GM10248 (cell line): Measurements from ENCODE around the gene ERCC8.
A peak's percentile ranks its signal among the peaks of the same experiment; 100 is the strongest.

Source experiments
- CTCF ChIA-PET: fragments of 300-600 bp; sonication (Branson Sonifier 250); formaldehyde crosslinking; extraction: SDS; loops from one replicate; lab custom pipeline; 2021; ENCODE audit warnings: antibody characterized with exemption; lab: Yijun Ruan, JAX
- POLR2A ChIA-PET: fragments of 350-650 bp; sonication (Branson Sonifier 250); formaldehyde crosslinking; extraction: SDS; loops from one replicate; lab custom pipeline; 2020; ENCODE audit warnings: antibody characterized with exemption; lab: Yijun Ruan, JAX
- DNase-seq: peaks from one replicate; pipeline ENCODE4 v3.0.0; 2012; ENCODE audit errors: extremely low spot score
- TF ChIP-seq, protein P1 (sequence below): IDR thresholded peaks from 2 replicates; pipeline ENCODE4 v1.5.1; 2012; ENCODE audit warnings: mild to moderate bottlenecking, low read depth; ENCODE audit errors: extremely low read depth, missing control alignments, control extremely low read depth

Gene ERCC8

GRCh38 chr5:60929024-60929423 lies 15.8 kb downstream of the ERCC8 start:
- no peak for DNase-seq
- CTCF ChIA-PET, result no interaction called here
- POLR2A ChIA-PET, result no interaction called here
- TF ChIP-seq, protein P1, sequence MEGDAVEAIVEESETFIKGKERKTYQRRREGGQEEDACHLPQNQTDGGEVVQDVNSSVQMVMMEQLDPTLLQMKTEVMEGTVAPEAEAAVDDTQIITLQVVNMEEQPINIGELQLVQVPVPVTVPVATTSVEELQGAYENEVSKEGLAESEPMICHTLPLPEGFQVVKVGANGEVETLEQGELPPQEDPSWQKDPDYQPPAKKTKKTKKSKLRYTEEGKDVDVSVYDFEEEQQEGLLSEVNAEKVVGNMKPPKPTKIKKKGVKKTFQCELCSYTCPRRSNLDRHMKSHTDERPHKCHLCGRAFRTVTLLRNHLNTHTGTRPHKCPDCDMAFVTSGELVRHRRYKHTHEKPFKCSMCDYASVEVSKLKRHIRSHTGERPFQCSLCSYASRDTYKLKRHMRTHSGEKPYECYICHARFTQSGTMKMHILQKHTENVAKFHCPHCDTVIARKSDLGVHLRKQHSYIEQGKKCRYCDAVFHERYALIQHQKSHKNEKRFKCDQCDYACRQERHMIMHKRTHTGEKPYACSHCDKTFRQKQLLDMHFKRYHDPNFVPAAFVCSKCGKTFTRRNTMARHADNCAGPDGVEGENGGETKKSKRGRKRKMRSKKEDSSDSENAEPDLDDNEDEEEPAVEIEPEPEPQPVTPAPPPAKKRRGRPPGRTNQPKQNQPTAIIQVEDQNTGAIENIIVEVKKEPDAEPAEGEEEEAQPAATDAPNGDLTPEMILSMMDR, result peak; percentile 20

DNA sequence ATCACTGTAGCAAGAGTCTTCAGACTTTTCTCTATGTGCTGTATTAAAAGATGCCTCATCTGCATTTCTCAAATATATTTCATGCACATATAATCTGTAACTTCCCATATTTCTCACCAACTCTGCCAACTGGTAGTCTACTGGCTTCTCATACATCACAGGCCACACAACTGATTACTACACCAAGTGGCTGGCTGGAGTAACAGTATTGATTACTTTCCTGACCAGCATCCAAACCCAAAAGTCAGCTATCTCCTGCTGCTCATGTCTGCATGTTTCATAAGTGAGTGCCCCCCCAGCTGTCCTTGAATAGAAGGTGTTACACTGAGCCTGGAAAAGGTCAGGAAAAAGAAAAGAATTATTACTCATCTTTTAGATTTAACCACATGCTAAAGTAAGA lies 17.4 kb downstream of the ERCC8 start:
- CTCF ChIA-PET, result interaction anchor here (1.1 kb wide), 1 partner anchor 19 kb away, joined by 4 read pairs; no protein-coding TSS in a partner anchor
- no peak for DNase-seq
- POLR2A ChIA-PET, result no interaction called here
- TF ChIP-seq, protein P1, result no peak

DNA sequence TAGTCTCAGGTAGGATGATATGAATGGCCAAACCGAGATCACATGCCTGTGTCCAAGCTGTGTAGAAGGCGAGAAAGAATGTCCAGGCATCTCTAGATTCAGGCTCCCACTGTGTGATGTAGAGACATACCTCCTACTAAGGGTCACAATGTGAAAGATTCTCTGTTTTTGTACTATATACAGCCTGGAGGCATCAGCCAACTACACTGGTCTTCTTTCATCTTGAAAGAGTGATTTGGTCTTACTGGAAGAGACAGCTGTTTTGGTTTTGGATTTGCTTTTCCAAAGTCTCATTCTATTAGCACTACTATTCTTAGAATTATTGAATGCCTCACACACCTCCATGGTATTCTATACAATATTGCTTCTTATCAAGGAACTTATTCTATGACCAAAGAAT lies 26.4 kb downstream of the ERCC8 start:
- ChIA-PET CTCF (interaction anchor here (1.0 kb wide), 1 partner anchor 19 kb away, joined by 6 read pairs; no protein-coding TSS in a partner anchor), POLR2A (no interaction called here)
- TF ChIP-seq, protein P1, result no peak
- no peak for DNase-seq

DNA sequence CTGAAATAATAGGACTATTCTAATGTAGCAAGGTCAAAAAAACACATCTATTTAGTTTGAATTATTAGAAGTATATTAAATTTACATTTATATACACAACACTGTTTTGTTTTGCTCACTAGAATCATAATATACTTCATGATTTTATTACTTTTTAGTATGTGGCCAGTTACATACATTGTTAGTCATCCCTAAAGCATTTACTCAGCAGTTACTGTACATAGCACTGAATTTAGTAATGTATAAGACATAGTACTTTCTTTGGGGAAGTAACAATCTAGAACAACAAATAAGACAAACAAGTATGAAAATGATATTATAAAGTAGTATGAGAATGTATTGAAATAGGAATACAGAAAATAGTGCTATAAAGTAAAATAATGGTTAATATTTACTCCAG lies 28.2 kb downstream of the ERCC8 start:
- TF ChIP-seq, protein P1, result no peak
- CTCF ChIA-PET, result interaction anchor here (1.0 to 1.7 kb wide), 2 partner anchors 8 to 22 kb away, joined by 3 to 6 read pairs; no protein-coding TSS in a partner anchor
- no peak for DNase-seq
- POLR2A ChIA-PET, result no interaction called here

DNA sequence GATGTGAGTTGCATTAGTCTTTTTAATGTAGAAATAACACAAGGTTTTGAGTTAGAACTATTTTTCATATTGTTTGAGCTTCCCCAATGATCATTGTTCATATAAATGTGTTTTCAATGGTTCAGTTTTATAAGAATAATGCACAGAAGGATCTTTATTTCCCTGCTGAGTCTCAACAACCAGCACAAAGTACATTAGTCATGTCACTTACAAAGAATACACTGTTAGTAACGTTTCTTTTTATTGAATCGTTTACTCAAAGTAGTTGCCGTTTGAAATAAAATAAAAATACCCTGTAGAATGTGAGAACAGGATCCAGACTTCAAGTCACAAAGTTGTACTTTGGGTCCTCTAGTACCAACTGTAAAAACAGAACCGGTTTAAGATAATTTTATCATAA lies 41.5 kb downstream of the ERCC8 start:
- ChIA-PET CTCF (no interaction called here), POLR2A (no interaction called here)
- no peak for DNase-seq
- TF ChIP-seq, protein P1, result no peak

DNA sequence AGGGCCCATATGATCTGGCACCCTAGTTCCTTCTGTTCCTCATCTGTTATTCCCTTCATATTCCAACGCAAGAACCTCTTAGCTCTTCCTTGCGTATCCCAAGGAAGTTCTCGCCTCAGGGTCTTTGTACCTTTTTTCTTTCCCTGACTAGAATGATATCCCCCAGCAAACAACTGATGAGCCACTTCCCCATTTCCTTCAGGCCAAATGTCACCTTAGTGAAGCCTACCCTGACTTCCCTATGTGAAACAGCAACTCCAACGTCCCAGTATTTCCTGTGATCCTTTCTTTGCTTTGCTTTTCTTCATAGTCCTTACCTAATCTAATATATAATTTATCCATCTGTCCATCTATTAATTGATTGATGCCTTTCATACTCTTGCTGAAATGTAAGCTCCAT lies 47.9 kb downstream of the ERCC8 start:
- POLR2A ChIA-PET, result no interaction called here
- CTCF ChIA-PET, result no interaction called here
- TF ChIP-seq, protein P1, result no peak
- no peak for DNase-seq

- TF ChIP-seq, protein P1, result no peak
- CTCF ChIA-PET, result no interaction called here
- no peak for DNase-seq
- POLR2A ChIA-PET, result no interaction called here
These were observed 51.3 kb downstream of the ERCC8 start for GRCh38 chr5:60893521-60893920.
